Keratinocyte (primary cell): ENCODE data around the gene DLEC1. TPM values are rescaled to one million over a fixed set of nuclear protein-coding genes. Genes with fewer than 3 reads are reported as not detected.

ENCODE experiments used
- DNase-seq: peaks from one replicate; pipeline ENCODE4 v3.0.0-alpha.2; 2011; ENCODE audit warnings: low read depth, missing footprints, low spot score
- FAIRE-seq: peaks from 2 replicates; lab custom pipeline; 2011; peaks lifted over from hg19 to GRCh38; lab: Jason Lieb, UNC
- H2AFZ ChIP-seq: 2 replicates; pipeline ENCODE4 v1.6.0; 2012; ENCODE audit warnings: low read length, control low read depth, inconsistent platforms; ENCODE audit not compliant: control insufficient read depth
- H3K27ac ChIP-seq: 2 replicates; pipeline ENCODE4 v1.5.1; 2011; ENCODE audit warnings: low read length; ENCODE audit not compliant: control insufficient read depth, insufficient read depth
- H3K27me3 ChIP-seq: 3 replicates; pipeline ENCODE4 v1.6.0; 2011; ENCODE audit warnings: low read length; ENCODE audit not compliant: control insufficient read depth, insufficient read depth; ENCODE audit errors: extremely low read depth
- H3K36me3 ChIP-seq, 2 experiments: 2 replicates in 1 of 2; 3 replicates in 1 of 2; pipeline ENCODE4 v1.5.1; 2011; ENCODE audit warnings: low read length in 2 of 2, mild to moderate bottlenecking in 1 of 2; ENCODE audit not compliant: control insufficient read depth in 2 of 2, insufficient read depth in 2 of 2; ENCODE audit errors: extremely low read depth in 1 of 2
- H3K4me1 ChIP-seq: 3 replicates; pipeline ENCODE4 v1.5.1; 2011; ENCODE audit warnings: low read length; ENCODE audit not compliant: control insufficient read depth, insufficient read depth; ENCODE audit errors: extremely low read depth
- H3K4me2 ChIP-seq: 3 replicates; pipeline ENCODE4 v1.6.0; 2011; ENCODE audit warnings: low read depth, low read length; ENCODE audit not compliant: control insufficient read depth, insufficient read depth; ENCODE audit errors: extremely low read depth
- H3K4me3 ChIP-seq, 3 experiments: fragments of 200-600 bp in 1 of 3; sonication (generic) in 1 of 3; 2 replicates in 2 of 3; 3 replicates in 1 of 3; pipeline ENCODE4 v1.5.1; 2011 to 2016; ENCODE audit warnings: low read length in 3 of 3, mild to moderate bottlenecking in 3 of 3, control low read depth in 2 of 3, inconsistent platforms in 1 of 3, low read depth in 1 of 3, mixed read lengths in 1 of 3, mixed run types in 1 of 3, moderate library complexity in 1 of 3; ENCODE audit not compliant: control insufficient read depth in 2 of 3, insufficient read depth in 2 of 3; ENCODE audit errors: extremely low read depth in 1 of 3
- H3K79me2 ChIP-seq: 2 replicates; pipeline ENCODE4 v1.6.0; 2012; ENCODE audit warnings: low read length; ENCODE audit not compliant: control insufficient read depth, insufficient read depth
- H3K9ac ChIP-seq: 3 replicates; pipeline ENCODE4 v1.6.0; 2011; ENCODE audit warnings: low read length; ENCODE audit not compliant: control insufficient read depth, insufficient read depth; ENCODE audit errors: extremely low read depth
- H3K9me1 ChIP-seq: 3 replicates; pipeline ENCODE4 v1.6.0; 2011; ENCODE audit warnings: low read length; ENCODE audit not compliant: control insufficient read depth, insufficient read depth; ENCODE audit errors: extremely low read depth
- H3K9me3 ChIP-seq: 2 replicates; pipeline ENCODE4 v1.5.1; 2012; ENCODE audit warnings: low read depth, low read length; ENCODE audit not compliant: control insufficient read depth
- H4K20me1 ChIP-seq: 3 replicates; pipeline ENCODE4 v1.6.0; 2011; ENCODE audit warnings: low read length; ENCODE audit not compliant: control insufficient read depth, insufficient read depth; ENCODE audit errors: extremely low read depth
- CTCF ChIP-seq, 3 experiments: IDR thresholded peaks in 1 of 3; conservative IDR thresholded peaks in 1 of 3; optimal IDR thresholded peaks in 1 of 3; 2 replicates in 2 of 3; 3 replicates in 1 of 3; pipeline versions ENCODE3 to v1.5.1; 2011; ENCODE audit warnings: low read length in 3 of 3, mild to moderate bottlenecking in 3 of 3, moderate library complexity in 2 of 3, control low read depth in 1 of 3, inconsistent platforms in 1 of 3; ENCODE audit not compliant: insufficient read depth in 2 of 3; ENCODE audit errors: extremely low read depth in 1 of 3
- EZH2 ChIP-seq: IDR thresholded peaks from one replicate; pipeline ENCODE4 v1.6.1; 2012; ENCODE audit warnings: inconsistent platforms, mild to moderate bottlenecking, low read length, moderate library complexity
- dilution Hi-C: fragments of 300-500 bp; cut with MboI; formaldehyde crosslinking; loops from one replicate; pipeline ENCODE4 v1.7.0; 2020; ENCODE audit warnings: low sequenced_read_pairs; ENCODE audit not compliant: extremely low pct_ligation_motif_present
- polyA plus RNA-seq, 5 experiments: library from polyadenylated mRNA; depleted of rRNA in 3 of 5; stranded (reverse) in 3 of 5; stranded (forward) in 1 of 5; unstranded in 1 of 5; fragments of >200 nt; gene quantifications; 1 replicate in 1 of 5; 2 replicates in 3 of 5; 3 replicates in 1 of 5; pipeline versions ENCODE4 v1.2.1 to v1.2.3, GENCODE V29; 2011 to 2012; ENCODE audit warnings: missing spikeins in 2 of 5, low read depth in 1 of 5, low replicate concordance in 1 of 5

Gene DLEC1
- polyA plus RNA-seq, 1 donor (not counting 4 experiments of a cell fraction or from before 2014, with no cell fraction given): not detected

GRCh38 chr3:38016847-38017444 is 22.1 kb upstream of the DLEC1 start:
- no peak overlapping the region for H3K4me2 ChIP-seq
- H3K9me3 ChIP-seq: peaks cover 4% of the 10 kb centered on the region
- H3K27me3 ChIP-seq: no peaks in the 10 kb centered on the region
- no peaks in the 10 kb centered on the region for H3K79me2 ChIP-seq
- H3K4me1 ChIP-seq: no peaks in the 10 kb centered on the region
- TF ChIP-seq CTCF (optimal IDR thresholded peaks at IDR 0.05 in 1 of 3, IDR thresholded peaks at IDR 0.05 in 1 of 3, conservative IDR thresholded peaks at IDR 0.05 in 1 of 3; ENCODE audit: extremely low read depth in 1 of 3, insufficient read depth in 2 of 3, low read length in 3 of 3) (no peak), EZH2 (no peak)
- FAIRE-seq: no peak
- H3K4me3 ChIP-seq: no peak overlapping the region
- no peak overlapping the region for H2AFZ ChIP-seq
- DNase-seq: no peak
- no peaks in the 10 kb centered on the region for H3K9me1 ChIP-seq
- no peak overlapping the region for H3K9ac ChIP-seq
- dilution Hi-C loops: no loop called here
- H4K20me1 ChIP-seq: no peaks in the 10 kb centered on the region
- no peak overlapping the region for H3K27ac ChIP-seq
- peaks cover 13 to 27% of the 10 kb centered on the region in 2 experiments for H3K36me3 ChIP-seq

- FAIRE-seq: no peak
These were observed 21.3 kb upstream of the DLEC1 start for GRCh38 chr3:38017445-38018295.

More at GRCh38 chr3:38017445-38018295, 21.3 kb upstream of the DLEC1 start:
- no peaks in the 10 kb centered on the region for H3K79me2 ChIP-seq
- H3K9me3 ChIP-seq: peaks cover 4% of the 10 kb centered on the region
- H3K9me1 ChIP-seq: no peaks in the 10 kb centered on the region
- H2AFZ ChIP-seq: no peak overlapping the region
- no peak for TF ChIP-seq CTCF (optimal IDR thresholded peaks at IDR 0.05 in 1 of 3, IDR thresholded peaks at IDR 0.05 in 1 of 3, conservative IDR thresholded peaks at IDR 0.05 in 1 of 3; ENCODE audit: extremely low read depth in 1 of 3, insufficient read depth in 2 of 3, low read length in 3 of 3)
- no peak for TF ChIP-seq EZH2
- DNase-seq: no peak
- no peaks in the 10 kb centered on the region for H3K4me1 ChIP-seq
- no peaks in the 10 kb centered on the region for H4K20me1 ChIP-seq
- dilution Hi-C loops: no loop called here
- no peak overlapping the region for H3K4me2 ChIP-seq
- H3K36me3 ChIP-seq: peaks cover 13 to 27% of the 10 kb centered on the region in 2 experiments
- no peak overlapping the region for H3K27ac ChIP-seq
- H3K27me3 ChIP-seq: no peaks in the 10 kb centered on the region
- H3K9ac ChIP-seq: no peak overlapping the region
- H3K4me3 ChIP-seq: no peak overlapping the region
